Uterus (tissue), 4 donors: ENCODE results near the gene TAPT1. TPM values are rescaled to one million over a fixed set of nuclear protein-coding genes. Genes with fewer than 3 reads are reported as not detected.
"Not testable (repeated sequence)": the region's sequence is repeated elsewhere in the genome, so short reads cannot be mapped to it uniquely, and the experiment has no call there.

Experiments
- DNase-seq, 2 donors: peaks; one replicate each; pipeline ENCODE4 v3.0.0-alpha.2; 2019 to 2020
- H3K27ac ChIP-seq, 2 donors: fragments of 200-600 bp; sonication (generic); 1 replicate in 1 of 2; 2 replicates in 1 of 2; pipeline ENCODE4 v1.5.1; 2016 to 2018
- H3K27me3 ChIP-seq, 2 donors: fragments of 200-600 bp; sonication (generic); one replicate each; pipeline ENCODE4 v1.5.1; 2018 to 2019; ENCODE audit warnings: control low read depth in 1 of 2
- H3K36me3 ChIP-seq, 2 donors: fragments of 200-600 bp; sonication (generic); one replicate each; pipeline ENCODE4 v1.5.1; 2019; ENCODE audit warnings: control low read depth in 1 of 2
- H3K4me1 ChIP-seq, 2 donors: fragments of 200-600 bp; sonication (generic); one replicate each; pipeline ENCODE4 v1.5.1; 2018 to 2019; ENCODE audit warnings: control low read depth in 1 of 2
- H3K4me3 ChIP-seq, 2 donors: fragments of 200-600 bp; sonication (generic); 1 replicate in 1 of 2; 2 replicates in 1 of 2; pipeline ENCODE4 v1.5.1; 2018 to 2019; ENCODE audit warnings: mild to moderate bottlenecking in 1 of 2
- H3K9me3 ChIP-seq, 2 donors: fragments of 200-600 bp; sonication (generic); one replicate each; pipeline ENCODE4 v1.5.1; 2019; ENCODE audit warnings: control low read depth in 1 of 2
- CTCF ChIP-seq, 4 experiments: fragments of 200-600 bp in 2 of 4; fragments of 450-650 bp in 2 of 4; sonication (generic) in 2 of 4; IDR thresholded peaks; one replicate each; pipeline ENCODE4 v1.5.1; 2016 to 2019; ENCODE audit warnings: antibody characterized with exemption in 4 of 4, mild to moderate bottlenecking in 2 of 4, moderate library complexity in 1 of 4
- POLR2A ChIP-seq, 2 donors: fragments of 450-650 bp; IDR thresholded peaks; one replicate each; pipeline ENCODE4 v1.6.1; 2016; ENCODE audit warnings: antibody characterized with exemption in 2 of 2, mild to moderate bottlenecking in 1 of 2, moderate library complexity in 1 of 2
- intact Hi-C: fragments of 100-400 bp; cut with DNase I; formaldehyde crosslinking; loops from one replicate; pipeline ENCODE4 v1.15.1; 2023; ENCODE audit warnings: low total_unique reads
- total RNA-seq, 4 donors: library from RNA; depleted of rRNA in 3 of 4; stranded (reverse); fragments of >200 nt in 3 of 4; gene quantifications; one replicate each; pipeline versions ENCODE4 v1.1.0 to v1.2.4, GENCODE V29; 2014 to 2023
- donor health status: DM: yes; HTN: yes; CAD: no.

Gene TAPT1
- total RNA-seq = 10 to 100 TPM; 28.2 to 68.5 (median 63.5) TPM

GRCh38 chr4:16225863-16226815 is at the start of gene TAPT1:
Gene TAPT1 (minus strand): TSS chr4:16226471. CDS start chr4:16226457, 14 bp downstream.
- DNase-seq = peak; percentile 74 to 84

GRCh38 chr4:16271411-16271810 is 45.1 kb upstream of the TAPT1 start:
- Histone ChIP-seq H3K27ac (no peak overlapping the region), H3K4me1 (no peaks in the 10 kb centered on the region), H3K27me3 (no peaks in the 10 kb centered on the region), H3K9me3 (no peaks in the 10 kb centered on the region), H3K4me3 (no peak overlapping the region), H3K36me3 (no peaks in the 10 kb centered on the region)
- TF ChIP-seq CTCF (IDR thresholded peaks at IDR 0.05) (no peak), POLR2A (IDR thresholded peaks at IDR 0.05) (no peak)
- no peak for DNase-seq
- intact Hi-C loops = no loop called here

More at GRCh38 chr4:16225863-16226815, at the start of gene TAPT1:
- Histone ChIP-seq H3K4me3 (peak within 1 kb of the TSS; percentile 66 to 85), H3K9me3 (no peaks in the 10 kb centered on the region), H3K4me1 (peaks cover 0 to 7% of the 10 kb centered on the region in 2 donors), H3K36me3 (no peaks in the 10 kb centered on the region), H3K27me3 (no peaks in the 10 kb centered on the region), H3K27ac (peak within 1 kb of the TSS; percentile 96 to 98)
- TF ChIP-seq CTCF (IDR thresholded peaks at IDR 0.05) (no peak), POLR2A (IDR thresholded peaks at IDR 0.05) (peak; percentile 59 to 73)
- intact Hi-C loops = no loop called here

- Histone ChIP-seq H3K4me1 (no peaks in the 10 kb centered on the region), H3K27me3 (no peaks in the 10 kb centered on the region), H3K27ac (no peak overlapping the region), H3K36me3 (no peaks in the 10 kb centered on the region), H3K9me3 (no peaks in the 10 kb centered on the region), H3K4me3 (no peak overlapping the region)
- TF ChIP-seq POLR2A (IDR thresholded peaks at IDR 0.05) = no peak
- TF ChIP-seq CTCF (IDR thresholded peaks at IDR 0.05) = no peak
- DNase-seq = no peak
- intact Hi-C loops = no loop called here
Observed at GRCh38 chr4:16270454-16271328, 44.4 kb upstream of the TAPT1 start.

GRCh38 chr4:16269742-16270453 is 43.6 kb upstream of the TAPT1 start:
- H3K4me3 ChIP-seq, H3K9me3 ChIP-seq, H3K36me3 ChIP-seq, H3K4me1 ChIP-seq, H3K27ac ChIP-seq, DNase-seq, intact Hi-C loops, H3K27me3 ChIP-seq: not testable (repeated sequence)

- H3K4me3 ChIP-seq = no peak overlapping the region
- no peaks in the 10 kb centered on the region for H3K36me3 ChIP-seq
- H3K27me3 ChIP-seq = no peaks in the 10 kb centered on the region
- H3K9me3 ChIP-seq = no peaks in the 10 kb centered on the region
- intact Hi-C loops = no loop called here
- no peak for DNase-seq
- no peaks in the 10 kb centered on the region for H3K4me1 ChIP-seq
- H3K27ac ChIP-seq = no peak overlapping the region
- no peak for TF ChIP-seq CTCF (IDR thresholded peaks at IDR 0.05)
- TF ChIP-seq POLR2A (IDR thresholded peaks at IDR 0.05) = no peak
Observed at GRCh38 chr4:16269240-16269639, 43.0 kb upstream of the TAPT1 start.
